Calu3 (cell line): ENCODE data around the gene ARID5B. TPM values are rescaled to one million over a fixed set of nuclear protein-coding genes. Genes with fewer than 3 reads are reported as not detected.
A peak's percentile ranks its signal among the peaks of the same experiment; 100 is the strongest.

ENCODE experiments used
- BruUV-seq: library from RNA; stranded (reverse); fragments of 400-500 nt; replicated peaks from 2 replicates; lab custom pipeline; 2021; lab: Mats Ljungman, UMichigan
- CTCF ChIA-PET: fragments of 300-600 bp; sonication (Branson Sonifier 250); formaldehyde crosslinking; loops from one replicate; lab custom pipeline; 2022; ENCODE audit warnings: antibody characterized with exemption; lab: Charles Lee
- DNase-seq: peaks from one replicate; pipeline ENCODE4 v3.0.0; 2022
- H3K27ac Mint-ChIP-seq: one replicate; pipeline ENCODE4 v1.8.0; 2022; ENCODE audit warnings: mixed read lengths; ENCODE audit not compliant: unreplicated experiment
- H3K27me3 Mint-ChIP-seq: one replicate; pipeline ENCODE4 v1.8.0; 2022; ENCODE audit warnings: mixed read lengths; ENCODE audit not compliant: unreplicated experiment
- H3K36me3 Mint-ChIP-seq: one replicate; pipeline ENCODE4 v1.8.0; 2022; ENCODE audit warnings: mild to moderate bottlenecking, moderate library complexity, mixed read lengths; ENCODE audit not compliant: insufficient read depth, unreplicated experiment
- H3K4me1 Mint-ChIP-seq: one replicate; pipeline ENCODE4 v1.8.0; 2022; ENCODE audit warnings: mild to moderate bottlenecking, low read depth, mixed read lengths; ENCODE audit not compliant: unreplicated experiment
- H3K4me3 Mint-ChIP-seq: one replicate; pipeline ENCODE4 v1.8.0; 2022; ENCODE audit warnings: mild to moderate bottlenecking, low read depth, moderate library complexity, mixed read lengths; ENCODE audit not compliant: unreplicated experiment
- H3K9me3 Mint-ChIP-seq: one replicate; pipeline ENCODE4 v1.8.0; 2022; ENCODE audit warnings: low read depth, mixed read lengths; ENCODE audit not compliant: unreplicated experiment
- intact Hi-C: fragments of 100-400 bp; cut with micrococcal nuclease; formaldehyde crosslinking; loops from one replicate; pipeline ENCODE4 v1.10.0; 2022; ENCODE audit not compliant: unreplicated experiment
- total RNA-seq: library from RNA; stranded (reverse); gene quantifications from 2 replicates; pipeline ENCODE4 v1.2.3, GENCODE V29; 2022
- TF ChIP-seq, protein P1 (sequence below): fragments of 200-600 bp; IDR thresholded peaks from one replicate; pipeline ENCODE4 v1.8.0; 2022; ENCODE audit warnings: antibody characterized with exemption; ENCODE audit not compliant: unreplicated experiment

Gene ARID5B
- total RNA-seq, 1 experiment from 2014 or later, result 10.0 TPM

DNA sequence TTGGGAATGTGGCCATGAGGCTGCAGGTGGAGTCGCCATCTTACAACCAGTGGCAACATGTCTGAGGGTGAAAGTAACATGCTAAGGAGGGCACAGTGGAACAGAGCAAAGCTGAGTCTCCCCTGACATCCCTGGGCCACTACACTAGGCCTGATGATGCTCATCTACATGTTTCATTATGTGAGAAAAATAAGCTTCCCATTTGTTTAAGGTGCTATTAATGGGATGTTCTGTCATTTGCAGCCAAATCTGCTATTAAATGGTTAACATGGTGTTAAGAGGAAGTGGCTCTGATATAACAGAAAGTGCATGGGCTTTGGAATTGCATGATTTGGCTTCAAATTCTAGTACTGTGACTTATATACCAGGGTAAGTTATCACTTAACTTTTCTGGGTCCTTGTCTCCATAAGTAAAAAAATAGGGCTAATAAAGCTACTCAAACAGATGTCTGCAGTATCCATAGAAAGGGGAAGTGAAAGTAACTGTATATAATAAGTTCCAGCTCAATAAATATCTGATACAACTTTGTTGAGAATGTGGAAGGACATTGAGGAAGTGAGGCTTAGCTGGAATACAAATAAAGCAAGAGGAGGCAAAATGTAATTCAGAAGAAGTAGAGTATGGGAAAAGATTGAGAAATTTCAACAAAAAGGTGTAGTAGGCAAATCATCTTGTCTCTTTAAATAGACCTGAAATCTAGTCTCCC, 208.2 kb downstream of the ARID5B start:
- Mint-ChIP-seq H3K27me3 (no peaks in the 10 kb centered on the region), H3K4me3 (no peak overlapping the region), H3K27ac (no peak overlapping the region), H3K36me3 (no peaks in the 10 kb centered on the region), H3K9me3 (no peaks in the 10 kb centered on the region), H3K4me1 (peaks cover 51% of the 10 kb centered on the region)
- DNase-seq, result no peak
- intact Hi-C loops, result no loop called here
- BruUV-seq, result no TSS peak
- TF ChIP-seq, protein P1, sequence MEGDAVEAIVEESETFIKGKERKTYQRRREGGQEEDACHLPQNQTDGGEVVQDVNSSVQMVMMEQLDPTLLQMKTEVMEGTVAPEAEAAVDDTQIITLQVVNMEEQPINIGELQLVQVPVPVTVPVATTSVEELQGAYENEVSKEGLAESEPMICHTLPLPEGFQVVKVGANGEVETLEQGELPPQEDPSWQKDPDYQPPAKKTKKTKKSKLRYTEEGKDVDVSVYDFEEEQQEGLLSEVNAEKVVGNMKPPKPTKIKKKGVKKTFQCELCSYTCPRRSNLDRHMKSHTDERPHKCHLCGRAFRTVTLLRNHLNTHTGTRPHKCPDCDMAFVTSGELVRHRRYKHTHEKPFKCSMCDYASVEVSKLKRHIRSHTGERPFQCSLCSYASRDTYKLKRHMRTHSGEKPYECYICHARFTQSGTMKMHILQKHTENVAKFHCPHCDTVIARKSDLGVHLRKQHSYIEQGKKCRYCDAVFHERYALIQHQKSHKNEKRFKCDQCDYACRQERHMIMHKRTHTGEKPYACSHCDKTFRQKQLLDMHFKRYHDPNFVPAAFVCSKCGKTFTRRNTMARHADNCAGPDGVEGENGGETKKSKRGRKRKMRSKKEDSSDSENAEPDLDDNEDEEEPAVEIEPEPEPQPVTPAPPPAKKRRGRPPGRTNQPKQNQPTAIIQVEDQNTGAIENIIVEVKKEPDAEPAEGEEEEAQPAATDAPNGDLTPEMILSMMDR, result no peak
- CTCF ChIA-PET, result interaction anchor here (0.6 to 1.3 kb wide), 2 partner anchors 12 to 14 kb away, joined by 3 read pairs; no protein-coding TSS in a partner anchor

DNA sequence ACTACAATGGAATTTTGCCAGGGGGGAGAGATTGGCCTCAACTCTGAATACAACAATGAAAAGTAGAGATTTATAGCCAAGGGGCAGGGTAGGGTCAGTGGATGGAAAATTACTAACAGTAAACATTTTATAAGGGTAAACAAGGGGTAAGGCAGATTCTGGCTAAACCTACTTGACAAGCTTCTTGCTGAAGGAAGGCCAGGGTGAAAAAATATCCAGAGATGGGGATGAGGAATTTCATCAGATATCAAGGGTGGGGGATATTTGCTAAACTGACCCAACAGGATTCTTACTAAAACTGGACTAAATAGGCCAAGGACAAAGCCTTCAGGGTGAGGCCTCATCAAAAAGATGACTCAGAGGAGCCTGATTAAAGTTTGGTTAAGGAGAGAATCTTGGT, 210.8 kb downstream of the ARID5B start:
- peak; percentile 20 for DNase-seq
- H3K36me3 Mint-ChIP-seq, result no peaks in the 10 kb centered on the region
- peak overlapping the region; percentile 65 for H3K27ac Mint-ChIP-seq
- H3K9me3 Mint-ChIP-seq, result no peaks in the 10 kb centered on the region
- TF ChIP-seq, protein P1, result no peak
- H3K4me1 Mint-ChIP-seq, result peaks cover 60% of the 10 kb centered on the region
- BruUV-seq, result no TSS peak
- H3K27me3 Mint-ChIP-seq, result no peaks in the 10 kb centered on the region
- intact Hi-C loops, result no loop called here
- no peak overlapping the region for H3K4me3 Mint-ChIP-seq
- CTCF ChIA-PET, result interaction anchor here (1.1 kb wide), 1 partner anchor 63 kb away, joined by 3 read pairs; no protein-coding TSS in a partner anchor

DNA sequence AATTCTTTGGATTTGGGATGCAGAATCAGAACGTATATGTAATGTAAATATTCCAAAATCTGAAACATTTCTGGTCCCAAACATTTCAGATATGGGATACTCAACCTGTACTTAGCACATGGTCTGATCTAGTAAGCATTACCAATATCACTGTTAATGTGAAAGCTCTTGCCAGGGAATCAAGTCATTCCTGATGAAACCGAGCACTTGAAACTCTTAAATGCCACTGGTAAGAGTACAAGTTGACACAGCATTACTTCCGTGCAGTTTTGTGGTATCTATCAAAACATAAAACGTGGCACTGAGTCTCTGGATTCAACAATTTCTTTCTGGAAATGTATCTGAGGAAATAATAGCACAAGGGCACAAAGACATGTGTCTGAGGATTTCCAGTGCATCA, 211.5 kb downstream of the ARID5B start:
- TF ChIP-seq, protein P1, result no peak
- H3K36me3 Mint-ChIP-seq, result no peaks in the 10 kb centered on the region
- intact Hi-C loops, result no loop called here
- no peaks in the 10 kb centered on the region for H3K27me3 Mint-ChIP-seq
- BruUV-seq, result no TSS peak
- no peak overlapping the region for H3K4me3 Mint-ChIP-seq
- CTCF ChIA-PET, result interaction anchor here (1.1 kb wide), 1 partner anchor 64 kb away, joined by 3 read pairs; no protein-coding TSS in a partner anchor
- H3K27ac Mint-ChIP-seq, result no peak overlapping the region
- DNase-seq, result no peak
- peaks cover 67% of the 10 kb centered on the region for H3K4me1 Mint-ChIP-seq
- H3K9me3 Mint-ChIP-seq, result no peaks in the 10 kb centered on the region

GRCh38 chr10:62113680-62114079, 212.2 kb downstream of the ARID5B start:
- no TSS peak for BruUV-seq
- CTCF ChIA-PET, result no interaction called here

More at GRCh38 chr10:62113680-62114079, 212.2 kb downstream of the ARID5B start:
- H3K27ac Mint-ChIP-seq, result no peak overlapping the region
- TF ChIP-seq, protein P1, result no peak
- peaks cover 65% of the 10 kb centered on the region for H3K4me1 Mint-ChIP-seq
- no peaks in the 10 kb centered on the region for H3K9me3 Mint-ChIP-seq
- intact Hi-C loops, result no loop called here
- no peak for DNase-seq
- no peak overlapping the region for H3K4me3 Mint-ChIP-seq
- no peaks in the 10 kb centered on the region for H3K36me3 Mint-ChIP-seq
- no peaks in the 10 kb centered on the region for H3K27me3 Mint-ChIP-seq
